AG04450 (cell line): Measurements from ENCODE around the gene FAM124A. TPM values are rescaled to one million over a fixed set of nuclear protein-coding genes. Genes with fewer than 3 reads are reported as not detected.
"Not testable (repeated sequence)": the region's sequence is repeated elsewhere in the genome, so short reads cannot be mapped to it uniquely, and the experiment has no call there.

Experiments
- CTCF ChIA-PET: fragments of 300-600, 350-600 bp; formaldehyde crosslinking; extraction: SDS; loops from one replicate; lab custom pipeline; 2022; ENCODE audit warnings: antibody characterized with exemption, inconsistent platforms; lab: Charles Lee
- POLR2A ChIA-PET: fragments of 350-600 bp; formaldehyde crosslinking; extraction: SDS; loops from one replicate; lab custom pipeline; 2021; ENCODE audit warnings: antibody characterized with exemption, inconsistent platforms; lab: Yijun Ruan, JAX
- DNase-seq: peaks from one replicate; pipeline ENCODE4 v3.0.0-alpha.2; 2011; ENCODE audit warnings: low read depth, low spot score
- H3K27ac ChIP-seq: one replicate; pipeline ENCODE4 v1.5.1; 2012; ENCODE audit warnings: low read depth, low read length, control low read depth
- H3K27me3 ChIP-seq: one replicate; pipeline ENCODE4 v1.6.0; 2012; ENCODE audit warnings: low read length; ENCODE audit not compliant: control insufficient read depth, insufficient read depth
- H3K4me3 ChIP-seq: 2 replicates; pipeline ENCODE4 v1.5.1; 2011; ENCODE audit warnings: mild to moderate bottlenecking, low read depth, low read length, control low read depth
- H3K9me3 ChIP-seq: 2 replicates; pipeline ENCODE4 v1.5.1; 2012; ENCODE audit warnings: low read length; ENCODE audit not compliant: control insufficient read depth, insufficient read depth
- polyA plus RNA-seq: library from polyadenylated mRNA; depleted of rRNA; stranded (reverse); fragments of >200 nt; gene quantifications from 2 replicates; pipeline ENCODE4 v1.2.3, GENCODE V29; 2011
- TF ChIP-seq, protein P1 (sequence below): IDR thresholded peaks from 2 replicates; pipeline ENCODE4 v1.5.1; 2011; ENCODE audit warnings: low read depth, low read length, control low read depth, inconsistent platforms

Gene FAM124A
- polyA plus RNA-seq, 1 experiment, result 0.14 TPM

GRCh38 chr13:51284339-51284738 is 62.1 kb downstream of the FAM124A start:
- Histone ChIP-seq H3K27ac (no peak overlapping the region), H3K27me3 (peaks cover 8% of the 10 kb centered on the region), H3K9me3 (no peaks in the 10 kb centered on the region; the same call in 1 of the 2 replicates), H3K4me3 (no peak overlapping the region)
- TF ChIP-seq, protein P1, sequence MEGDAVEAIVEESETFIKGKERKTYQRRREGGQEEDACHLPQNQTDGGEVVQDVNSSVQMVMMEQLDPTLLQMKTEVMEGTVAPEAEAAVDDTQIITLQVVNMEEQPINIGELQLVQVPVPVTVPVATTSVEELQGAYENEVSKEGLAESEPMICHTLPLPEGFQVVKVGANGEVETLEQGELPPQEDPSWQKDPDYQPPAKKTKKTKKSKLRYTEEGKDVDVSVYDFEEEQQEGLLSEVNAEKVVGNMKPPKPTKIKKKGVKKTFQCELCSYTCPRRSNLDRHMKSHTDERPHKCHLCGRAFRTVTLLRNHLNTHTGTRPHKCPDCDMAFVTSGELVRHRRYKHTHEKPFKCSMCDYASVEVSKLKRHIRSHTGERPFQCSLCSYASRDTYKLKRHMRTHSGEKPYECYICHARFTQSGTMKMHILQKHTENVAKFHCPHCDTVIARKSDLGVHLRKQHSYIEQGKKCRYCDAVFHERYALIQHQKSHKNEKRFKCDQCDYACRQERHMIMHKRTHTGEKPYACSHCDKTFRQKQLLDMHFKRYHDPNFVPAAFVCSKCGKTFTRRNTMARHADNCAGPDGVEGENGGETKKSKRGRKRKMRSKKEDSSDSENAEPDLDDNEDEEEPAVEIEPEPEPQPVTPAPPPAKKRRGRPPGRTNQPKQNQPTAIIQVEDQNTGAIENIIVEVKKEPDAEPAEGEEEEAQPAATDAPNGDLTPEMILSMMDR, result no peak
- ChIA-PET POLR2A (no interaction called here), CTCF (interaction anchor here (0.6 to 6.2 kb wide), 5 partner anchors 11 to 157 kb away, joined by 3 to 203 read pairs (median 6); no protein-coding TSS in a partner anchor)
- DNase-seq, result no peak

DNA sequence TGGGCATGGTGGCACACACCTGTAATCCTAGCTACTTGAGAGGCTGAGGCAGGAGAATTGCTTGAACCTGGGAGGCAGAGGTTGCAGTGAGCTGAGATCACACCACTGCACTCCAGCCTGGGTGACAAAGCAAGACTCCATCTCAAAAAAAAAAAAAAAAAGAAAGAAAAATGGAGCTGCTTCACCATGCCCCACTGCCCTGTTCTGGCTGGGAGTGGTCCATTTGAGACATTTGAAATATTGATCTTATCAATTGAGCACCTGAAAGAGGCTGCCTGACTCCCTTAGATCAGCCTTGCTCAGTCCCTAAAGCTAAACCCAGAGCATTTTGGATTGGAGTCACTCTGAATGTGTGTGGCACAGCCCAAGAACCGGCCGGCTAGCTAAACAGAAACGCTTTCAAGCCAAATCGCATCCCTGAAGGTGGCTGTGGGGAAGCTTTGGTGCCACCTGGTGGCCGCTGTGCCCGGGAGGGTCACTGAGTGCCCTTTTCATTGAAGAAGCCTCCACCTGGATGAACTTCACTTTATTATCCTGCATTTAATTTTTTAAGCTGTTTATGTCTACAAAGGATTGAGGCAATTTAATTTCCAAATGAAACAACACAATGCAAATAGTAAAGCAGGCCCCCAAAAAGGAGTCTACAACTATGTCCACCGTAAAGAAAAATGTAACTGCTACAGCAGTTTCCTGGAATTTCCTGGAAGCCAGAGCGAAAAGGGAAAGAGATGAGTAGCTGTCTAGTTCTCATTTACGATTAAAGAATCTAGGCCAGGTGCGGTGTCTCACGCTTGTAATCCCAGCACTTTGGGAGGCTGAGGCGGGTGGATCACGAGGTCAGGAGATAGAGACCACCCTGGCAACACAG is 64.2 kb downstream of the FAM124A start:
- POLR2A ChIA-PET, result interaction anchor here (0.6 to 0.7 kb wide), 2 partner anchors 40 to 455 kb away, joined by 3 to 4 read pairs; no protein-coding TSS in a partner anchor
- peak; percentile 10 for DNase-seq
- CTCF ChIA-PET, result interaction anchor here (0.6 to 6.2 kb wide), 74 partner anchors 8 to 1206 kb away, joined by 3 to 203 read pairs (median 5); partner anchors contain the start of gene ALG11

GRCh38 chr13:51287758-51288157 is 65.6 kb downstream of the FAM124A start:
- ChIA-PET POLR2A (interaction anchor here (0.7 kb wide), 1 partner anchor 8 kb away, joined by 3 read pairs; no protein-coding TSS in a partner anchor), CTCF (interaction anchor here (0.6 to 6.2 kb wide), 16 partner anchors 9 to 505 kb away, joined by 3 to 203 read pairs (median 18); no protein-coding TSS in a partner anchor)
- Histone ChIP-seq H3K27ac (no peak overlapping the region), H3K4me3 (no peak overlapping the region), H3K27me3 (peaks cover 10% of the 10 kb centered on the region), H3K9me3 (no peaks in the 10 kb centered on the region)
- TF ChIP-seq, protein P1, result no peak
- DNase-seq, result no peak

More for the DNA sequence above, 64.2 kb downstream of the FAM124A start:
- TF ChIP-seq, protein P1, result peak; percentile 98
- Histone ChIP-seq H3K9me3 (no peaks in the 10 kb centered on the region), H3K4me3 (no peak overlapping the region), H3K27ac (no peak overlapping the region), H3K27me3 (peaks cover 7% of the 10 kb centered on the region)

GRCh38 chr13:51288254-51288653 is 66.1 kb downstream of the FAM124A start:
- ChIA-PET POLR2A (interaction anchor here (0.7 kb wide), 1 partner anchor 9 kb away, joined by 3 read pairs; no protein-coding TSS in a partner anchor), CTCF (interaction anchor here (0.7 to 6.2 kb wide), 11 partner anchors 8 to 161 kb away, joined by 3 to 203 read pairs (median 22); no protein-coding TSS in a partner anchor)
- H3K27me3 ChIP-seq, result peaks cover 10% of the 10 kb centered on the region
- H3K4me3 ChIP-seq, DNase-seq, H3K27ac ChIP-seq, H3K9me3 ChIP-seq: not testable (repeated sequence)

DNA sequence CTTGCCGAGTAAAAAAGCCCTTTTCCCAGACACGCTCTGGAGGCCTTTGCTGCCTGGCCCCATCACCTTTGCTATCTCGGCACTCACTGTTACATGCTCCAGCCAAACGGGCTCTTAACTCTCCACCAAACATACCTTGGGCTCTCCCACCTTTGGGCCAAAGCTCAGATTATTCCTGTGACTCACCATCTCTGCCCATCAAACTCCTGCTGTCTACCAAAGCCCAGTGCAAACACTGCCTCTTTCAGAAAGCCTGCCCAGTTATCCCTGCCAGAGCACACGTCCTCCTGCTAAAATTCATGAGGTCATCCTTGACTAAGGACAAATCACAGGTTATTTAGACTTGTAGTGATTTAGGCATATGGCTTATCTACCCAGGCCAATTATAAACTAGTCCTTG is 69.1 kb downstream of the FAM124A start:
- Histone ChIP-seq H3K27me3 (peaks cover 15% of the 10 kb centered on the region), H3K4me3 (no peak overlapping the region), H3K9me3 (no peaks in the 10 kb centered on the region), H3K27ac (no peak overlapping the region)
- ChIA-PET CTCF (interaction anchor here (1.0 to 2.7 kb wide), 2 partner anchors 143 to 167 kb away, joined by 3 to 18 read pairs; no protein-coding TSS in a partner anchor), POLR2A (no interaction called here)
- no peak for DNase-seq
- TF ChIP-seq, protein P1, result no peak
